Central memory CD8-positive, alpha-beta T cell (primary cell): ENCODE measurements around the gene MSS51.

ENCODE experiments used
- ATAC-seq: fragments of 150-1000 bp; cut with Tn5 transposase; replicated peaks from 2 replicates; pipeline ENCODE4 v1.10.0; 2022; ENCODE audit warnings: mild to moderate bottlenecking, moderate FRiP score, moderate number of reproducible peaks; ENCODE audit not compliant: poor library complexity, severe bottlenecking; ENCODE audit errors: extremely low read depth
- DNase-seq, 2 donors: peaks; one replicate each; pipeline ENCODE4 v3.0.0; 2021; ENCODE audit warnings: low spot score in 2 of 2
- H3K27ac Mint-ChIP-seq: one replicate; pipeline ENCODE4 v1.8.0; 2022; ENCODE audit warnings: low read depth, mild to moderate bottlenecking, moderate library complexity, mixed read lengths
- H3K27me3 Mint-ChIP-seq: one replicate; pipeline ENCODE4 v1.8.0; 2022; ENCODE audit warnings: mixed read lengths
- H3K36me3 Mint-ChIP-seq: one replicate; pipeline ENCODE4 v1.8.0; 2022; ENCODE audit warnings: mild to moderate bottlenecking, moderate library complexity, mixed read lengths; ENCODE audit not compliant: insufficient read depth
- H3K4me1 Mint-ChIP-seq: one replicate; pipeline ENCODE4 v1.8.0; 2022; ENCODE audit warnings: mixed read lengths
- H3K4me3 Mint-ChIP-seq: one replicate; pipeline ENCODE4 v1.8.0; 2022; ENCODE audit warnings: mild to moderate bottlenecking, moderate library complexity, mixed read lengths
- H3K9me3 Mint-ChIP-seq: one replicate; pipeline ENCODE4 v1.8.0; 2022; ENCODE audit warnings: mixed read lengths

Gene MSS51

DNA sequence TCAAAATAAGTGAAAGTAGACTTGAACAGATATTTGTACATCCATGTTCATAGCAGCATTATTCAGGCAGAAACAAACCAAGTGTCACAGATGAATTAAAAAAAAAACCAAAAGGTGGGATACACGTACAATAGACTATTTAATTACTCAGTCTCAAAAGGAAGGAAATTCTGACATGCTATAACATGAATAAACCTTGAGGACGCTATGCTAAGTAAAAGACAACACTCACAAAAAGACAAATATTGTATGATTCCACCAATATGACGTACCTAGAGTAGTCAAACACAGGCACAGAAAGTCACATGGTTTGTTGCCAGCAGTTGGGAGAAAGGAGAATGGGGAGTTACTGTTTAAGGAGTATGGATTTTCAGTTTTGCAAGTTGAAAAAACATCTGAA is 56.7 kb downstream of the MSS51 start:
- H3K27ac Mint-ChIP-seq, result no peak overlapping the region
- ATAC-seq (no peak), DNase-seq (no peak)
- no peaks in the 10 kb centered on the region for H3K27me3 Mint-ChIP-seq
- no peaks in the 10 kb centered on the region for H3K9me3 Mint-ChIP-seq
- peaks cover 7% of the 10 kb centered on the region for H3K4me1 Mint-ChIP-seq
- peaks cover 56% of the 10 kb centered on the region for H3K36me3 Mint-ChIP-seq
- H3K4me3 Mint-ChIP-seq, result no peak overlapping the region
